ENCODE data around the gene ARL15. TPM values are rescaled to one million over a fixed set of nuclear protein-coding genes. Genes with fewer than 3 reads are reported as not detected.

Gene ARL15
- total and polyA plus RNA-seq, 9 of the 15 experiments (the other 6 are each of a cell fraction or from before 2014, with no cell fraction given) = 18.5 to 80.4 (median 57.0) TPM

- intact Hi-C loops (cut with micrococcal nuclease) = loop anchor here (5.0 kb wide), 1 partner anchor 152 kb away; the partner anchor contains the start of gene ARL15
- DNase-seq (ENCODE audit: extremely low read depth in 1 of 4, low spot score in 3 of 4) (no peak), ATAC-seq (no peak), FAIRE-seq (no peak)
- POLR2A ChIA-PET = no interaction called here
- TF ChIP-seq, protein P1, sequence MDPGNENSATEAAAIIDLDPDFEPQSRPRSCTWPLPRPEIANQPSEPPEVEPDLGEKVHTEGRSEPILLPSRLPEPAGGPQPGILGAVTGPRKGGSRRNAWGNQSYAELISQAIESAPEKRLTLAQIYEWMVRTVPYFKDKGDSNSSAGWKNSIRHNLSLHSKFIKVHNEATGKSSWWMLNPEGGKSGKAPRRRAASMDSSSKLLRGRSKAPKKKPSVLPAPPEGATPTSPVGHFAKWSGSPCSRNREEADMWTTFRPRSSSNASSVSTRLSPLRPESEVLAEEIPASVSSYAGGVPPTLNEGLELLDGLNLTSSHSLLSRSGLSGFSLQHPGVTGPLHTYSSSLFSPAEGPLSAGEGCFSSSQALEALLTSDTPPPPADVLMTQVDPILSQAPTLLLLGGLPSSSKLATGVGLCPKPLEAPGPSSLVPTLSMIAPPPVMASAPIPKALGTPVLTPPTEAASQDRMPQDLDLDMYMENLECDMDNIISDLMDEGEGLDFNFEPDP (CRISPR knock-in tag; IDR thresholded peaks at IDR 0.05) = no peak
- TF ChIP-seq ZKSCAN3 (CRISPR knock-in tag; IDR thresholded peaks at IDR 0.05) = no peak
- TF ChIP-seq L3MBTL2 (IDR thresholded peaks at IDR 0.05) = no peak
- TF ChIP-seq, protein P2, sequence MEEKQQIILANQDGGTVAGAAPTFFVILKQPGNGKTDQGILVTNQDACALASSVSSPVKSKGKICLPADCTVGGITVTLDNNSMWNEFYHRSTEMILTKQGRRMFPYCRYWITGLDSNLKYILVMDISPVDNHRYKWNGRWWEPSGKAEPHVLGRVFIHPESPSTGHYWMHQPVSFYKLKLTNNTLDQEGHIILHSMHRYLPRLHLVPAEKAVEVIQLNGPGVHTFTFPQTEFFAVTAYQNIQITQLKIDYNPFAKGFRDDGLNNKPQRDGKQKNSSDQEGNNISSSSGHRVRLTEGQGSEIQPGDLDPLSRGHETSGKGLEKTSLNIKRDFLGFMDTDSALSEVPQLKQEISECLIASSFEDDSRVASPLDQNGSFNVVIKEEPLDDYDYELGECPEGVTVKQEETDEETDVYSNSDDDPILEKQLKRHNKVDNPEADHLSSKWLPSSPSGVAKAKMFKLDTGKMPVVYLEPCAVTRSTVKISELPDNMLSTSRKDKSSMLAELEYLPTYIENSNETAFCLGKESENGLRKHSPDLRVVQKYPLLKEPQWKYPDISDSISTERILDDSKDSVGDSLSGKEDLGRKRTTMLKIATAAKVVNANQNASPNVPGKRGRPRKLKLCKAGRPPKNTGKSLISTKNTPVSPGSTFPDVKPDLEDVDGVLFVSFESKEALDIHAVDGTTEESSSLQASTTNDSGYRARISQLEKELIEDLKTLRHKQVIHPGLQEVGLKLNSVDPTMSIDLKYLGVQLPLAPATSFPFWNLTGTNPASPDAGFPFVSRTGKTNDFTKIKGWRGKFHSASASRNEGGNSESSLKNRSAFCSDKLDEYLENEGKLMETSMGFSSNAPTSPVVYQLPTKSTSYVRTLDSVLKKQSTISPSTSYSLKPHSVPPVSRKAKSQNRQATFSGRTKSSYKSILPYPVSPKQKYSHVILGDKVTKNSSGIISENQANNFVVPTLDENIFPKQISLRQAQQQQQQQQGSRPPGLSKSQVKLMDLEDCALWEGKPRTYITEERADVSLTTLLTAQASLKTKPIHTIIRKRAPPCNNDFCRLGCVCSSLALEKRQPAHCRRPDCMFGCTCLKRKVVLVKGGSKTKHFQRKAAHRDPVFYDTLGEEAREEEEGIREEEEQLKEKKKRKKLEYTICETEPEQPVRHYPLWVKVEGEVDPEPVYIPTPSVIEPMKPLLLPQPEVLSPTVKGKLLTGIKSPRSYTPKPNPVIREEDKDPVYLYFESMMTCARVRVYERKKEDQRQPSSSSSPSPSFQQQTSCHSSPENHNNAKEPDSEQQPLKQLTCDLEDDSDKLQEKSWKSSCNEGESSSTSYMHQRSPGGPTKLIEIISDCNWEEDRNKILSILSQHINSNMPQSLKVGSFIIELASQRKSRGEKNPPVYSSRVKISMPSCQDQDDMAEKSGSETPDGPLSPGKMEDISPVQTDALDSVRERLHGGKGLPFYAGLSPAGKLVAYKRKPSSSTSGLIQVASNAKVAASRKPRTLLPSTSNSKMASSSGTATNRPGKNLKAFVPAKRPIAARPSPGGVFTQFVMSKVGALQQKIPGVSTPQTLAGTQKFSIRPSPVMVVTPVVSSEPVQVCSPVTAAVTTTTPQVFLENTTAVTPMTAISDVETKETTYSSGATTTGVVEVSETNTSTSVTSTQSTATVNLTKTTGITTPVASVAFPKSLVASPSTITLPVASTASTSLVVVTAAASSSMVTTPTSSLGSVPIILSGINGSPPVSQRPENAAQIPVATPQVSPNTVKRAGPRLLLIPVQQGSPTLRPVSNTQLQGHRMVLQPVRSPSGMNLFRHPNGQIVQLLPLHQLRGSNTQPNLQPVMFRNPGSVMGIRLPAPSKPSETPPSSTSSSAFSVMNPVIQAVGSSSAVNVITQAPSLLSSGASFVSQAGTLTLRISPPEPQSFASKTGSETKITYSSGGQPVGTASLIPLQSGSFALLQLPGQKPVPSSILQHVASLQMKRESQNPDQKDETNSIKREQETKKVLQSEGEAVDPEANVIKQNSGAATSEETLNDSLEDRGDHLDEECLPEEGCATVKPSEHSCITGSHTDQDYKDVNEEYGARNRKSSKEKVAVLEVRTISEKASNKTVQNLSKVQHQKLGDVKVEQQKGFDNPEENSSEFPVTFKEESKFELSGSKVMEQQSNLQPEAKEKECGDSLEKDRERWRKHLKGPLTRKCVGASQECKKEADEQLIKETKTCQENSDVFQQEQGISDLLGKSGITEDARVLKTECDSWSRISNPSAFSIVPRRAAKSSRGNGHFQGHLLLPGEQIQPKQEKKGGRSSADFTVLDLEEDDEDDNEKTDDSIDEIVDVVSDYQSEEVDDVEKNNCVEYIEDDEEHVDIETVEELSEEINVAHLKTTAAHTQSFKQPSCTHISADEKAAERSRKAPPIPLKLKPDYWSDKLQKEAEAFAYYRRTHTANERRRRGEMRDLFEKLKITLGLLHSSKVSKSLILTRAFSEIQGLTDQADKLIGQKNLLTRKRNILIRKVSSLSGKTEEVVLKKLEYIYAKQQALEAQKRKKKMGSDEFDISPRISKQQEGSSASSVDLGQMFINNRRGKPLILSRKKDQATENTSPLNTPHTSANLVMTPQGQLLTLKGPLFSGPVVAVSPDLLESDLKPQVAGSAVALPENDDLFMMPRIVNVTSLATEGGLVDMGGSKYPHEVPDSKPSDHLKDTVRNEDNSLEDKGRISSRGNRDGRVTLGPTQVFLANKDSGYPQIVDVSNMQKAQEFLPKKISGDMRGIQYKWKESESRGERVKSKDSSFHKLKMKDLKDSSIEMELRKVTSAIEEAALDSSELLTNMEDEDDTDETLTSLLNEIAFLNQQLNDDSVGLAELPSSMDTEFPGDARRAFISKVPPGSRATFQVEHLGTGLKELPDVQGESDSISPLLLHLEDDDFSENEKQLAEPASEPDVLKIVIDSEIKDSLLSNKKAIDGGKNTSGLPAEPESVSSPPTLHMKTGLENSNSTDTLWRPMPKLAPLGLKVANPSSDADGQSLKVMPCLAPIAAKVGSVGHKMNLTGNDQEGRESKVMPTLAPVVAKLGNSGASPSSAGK (IDR thresholded peaks at IDR 0.05) = no peak
- TF ChIP-seq ZNF639 (CRISPR knock-in tag; conservative IDR thresholded peaks at IDR 0.05 in 1 of 2, IDR thresholded peaks at IDR 0.05 in 1 of 2) = no peak
- CTCF ChIA-PET (ENCODE audit: low intra/inter-chr PET ratio) = no interaction called here
- Histone ChIP-seq H4K20me1 (replicated peaks; ENCODE audit: control insufficient read depth, insufficient read depth, low read length) (no peaks in the 10 kb centered on the region), H3K27me3 (ENCODE audit: control insufficient read depth in 2 of 2, insufficient read depth in 2 of 2, low read length in 2 of 2) (no peaks in the 10 kb centered on the region), H3K79me2 (ENCODE audit: control insufficient read depth, insufficient read depth, low read length) (peaks cover 62% of the 10 kb centered on the region), H3K9me3 (replicated peaks; ENCODE audit: control insufficient read depth, insufficient read depth, low read depth, low read length) (no peaks in the 10 kb centered on the region), H3K36me3 (ENCODE audit: control insufficient read depth, insufficient read depth, low read length) (peaks cover 14% of the 10 kb centered on the region; the same call in 1 of the 3 replicates), H3K4me3 (no peak overlapping the region), H3K4me1 (replicated peaks in 1 of 2; ENCODE audit: control insufficient read depth in 2 of 2, insufficient read depth in 2 of 2, low read length in 2 of 2) (peaks cover 0 to 12% of the 10 kb centered on the region in 2 experiments; a peak in 2 of 5 replicates), H3K27ac (ENCODE audit: extremely low read depth, low read depth, low read length) (no peak overlapping the region), H3K9ac (ENCODE audit: insufficient read depth in 1 of 2, low read depth in 2 of 2, low read length in 2 of 2) (no peak overlapping the region), H3K4me2 (ENCODE audit: insufficient read depth, low read length) (no peak overlapping the region), H2AFZ (ENCODE audit: low read depth, low read length) (no peak overlapping the region), H3K9me1 (ENCODE audit: control insufficient read depth, insufficient read depth, low read length) (no peaks in the 10 kb centered on the region)
- BruUV-seq (replicated peaks) = no TSS peak
- in situ Hi-C loops (cut with MboI) = loop anchor here (5.0 kb wide), 1 partner anchor 112 kb away; no protein-coding TSS in a partner anchor
Measured at GRCh38 chr5:54160329-54160728, 150.0 kb downstream of the ARL15 start.

Data from K562 (cell line).